EH (cell line): ENCODE data around the gene RPL27A.

Experiments
- DNase-seq: peaks from one replicate; pipeline ENCODE4 v3.0.0-alpha.2; 2015; ENCODE audit warnings: low read depth

The RPL27A gene

GRCh38 chr11:8682303-8683114 lies at the start of gene RPL27A, which contains the start of gene TRIM66:
RPL27A (plus strand) TSS chr11:8682792; CDS start chr11:8682814, 22 bp downstream.
TRIM66 (minus strand) TSS chr11:8682665; CDS start chr11:8672274, 10,391 bp downstream.
- peak; percentile 96 for DNase-seq

GRCh38 chr11:8634498-8634897 lies 48.1 kb upstream of the RPL27A start:
- no peak for DNase-seq

GRCh38 chr11:8636127-8636526 lies 46.5 kb upstream of the RPL27A start:
- no peak for DNase-seq

- peak; percentile 64 for DNase-seq
These were observed 44.3 kb upstream of the RPL27A start for GRCh38 chr11:8638300-8638699.

GRCh38 chr11:8639655-8640054 lies 42.9 kb upstream of the RPL27A start:
- DNase-seq = no peak

- no peak for DNase-seq
These were observed 42.2 kb upstream of the RPL27A start for GRCh38 chr11:8640267-8640906.

- no peak for DNase-seq
These were observed 41.3 kb upstream of the RPL27A start for GRCh38 chr11:8641332-8641731.

- DNase-seq = no peak
These were observed 40.3 kb upstream of the RPL27A start for GRCh38 chr11:8642196-8642841.

- DNase-seq = no peak
These were observed 35.7 kb upstream of the RPL27A start for GRCh38 chr11:8646873-8647272.

- peak; percentile 76 for DNase-seq
These were observed 33.2 kb upstream of the RPL27A start for GRCh38 chr11:8649361-8649760.

- peak; percentile 72 for DNase-seq
These were observed 32.1 kb upstream of the RPL27A start for GRCh38 chr11:8650401-8650990.

- peak; percentile 99 for DNase-seq
These were observed 30.5 kb upstream of the RPL27A start for GRCh38 chr11:8652140-8652539.

GRCh38 chr11:8654503-8654902 lies 28.1 kb upstream of the RPL27A start:
- no peak for DNase-seq

- no peak for DNase-seq
These were observed 26.3 kb upstream of the RPL27A start for GRCh38 chr11:8656291-8656690.

- DNase-seq = no peak
These were observed 24.1 kb upstream of the RPL27A start for GRCh38 chr11:8658321-8659057.

GRCh38 chr11:8661001-8661795 lies 21.4 kb upstream of the RPL27A start:
- no peak for DNase-seq

GRCh38 chr11:8665222-8665621 lies 17.4 kb upstream of the RPL27A start:
- no peak for DNase-seq

GRCh38 chr11:8670081-8670480 lies 12.5 kb upstream of the RPL27A start:
- peak; percentile 31 for DNase-seq

GRCh38 chr11:8671193-8671612 lies 11.4 kb upstream of the RPL27A start:
- peak; percentile 99 for DNase-seq

- no peak for DNase-seq
These were observed 10.9 kb upstream of the RPL27A start for GRCh38 chr11:8671651-8672062.

- DNase-seq = no peak
These were observed 10.2 kb upstream of the RPL27A start for GRCh38 chr11:8672346-8672745.
